SK-N-SH treated with all-trans-retinoic acid at 6 μM for 48 hours (cell line): ENCODE results near the gene MRPS6.

ENCODE experiments used
- ATAC-seq: fragments of 200-7000 bp; cut with Tn5 transposase; 3 replicates; pipeline ENCODE4 v1.9.1; 2020; ENCODE audit warnings: mild to moderate bottlenecking, moderate library complexity
- ARNTL ChIP-seq: fragments of 450-650 bp; formaldehyde crosslinking; IDR thresholded peaks from 2 replicates; pipeline ENCODE4 v1.5.0; 2020; ENCODE audit warnings: low read depth, mild to moderate bottlenecking, moderate library complexity, borderline replicate concordance
- CSDC2 ChIP-seq: fragments of 250-450 bp; sonication (Bioruptor Pico); IDR thresholded peaks from 2 replicates; pipeline ENCODE4 v1.5.0; 2020; ENCODE audit warnings: mild to moderate bottlenecking, moderate library complexity
- ESRRG ChIP-seq: fragments of 250-450 bp; sonication (Bioruptor Pico); IDR thresholded peaks from 2 replicates; pipeline ENCODE4 v1.6.1; 2021; ENCODE audit warnings: mild to moderate bottlenecking
- GLIS3 ChIP-seq: fragments of 250-450 bp; sonication (Bioruptor Pico); IDR thresholded peaks from 2 replicates; pipeline ENCODE4 v1.5.0; 2020; ENCODE audit warnings: mild to moderate bottlenecking, moderate library complexity
- OSR1 ChIP-seq: fragments of 250-450 bp; sonication (Bioruptor Pico); IDR thresholded peaks from 2 replicates; pipeline ENCODE4 v1.8.0; 2022; ENCODE audit warnings: moderate library complexity, mild to moderate bottlenecking, inconsistent platforms
- PPARA ChIP-seq: fragments of 250-450 bp; sonication (Bioruptor Pico); IDR thresholded peaks from 2 replicates; pipeline ENCODE4 v1.5.0; 2020; ENCODE audit warnings: mild to moderate bottlenecking, borderline replicate concordance
- RARB ChIP-seq: fragments of 250-450 bp; sonication (Bioruptor Pico); IDR thresholded peaks from 2 replicates; pipeline ENCODE4 v1.8.0; 2021; ENCODE audit warnings: mild to moderate bottlenecking, moderate library complexity
- SNAI2 ChIP-seq: fragments of 250-450 bp; sonication (Bioruptor Pico); IDR thresholded peaks from 2 replicates; pipeline ENCODE4 v1.5.0; 2020; ENCODE audit warnings: mild to moderate bottlenecking, moderate library complexity
- TCF4 ChIP-seq: fragments of 250-450 bp; sonication (Bioruptor Pico); IDR thresholded peaks from 2 replicates; pipeline ENCODE4 v1.8.0; 2021; ENCODE audit warnings: mild to moderate bottlenecking, moderate library complexity, borderline replicate concordance
- TOX ChIP-seq: fragments of 250-450 bp; sonication (Bioruptor Pico); IDR thresholded peaks from 2 replicates; pipeline ENCODE4 v1.8.0; 2021; ENCODE audit warnings: mild to moderate bottlenecking, moderate library complexity, borderline replicate concordance
- ZFP3 ChIP-seq: fragments of 250-450 bp; sonication (Bioruptor Pico); IDR thresholded peaks from 2 replicates; pipeline ENCODE4 v1.5.0; 2020; ENCODE audit warnings: mild to moderate bottlenecking, moderate library complexity
- ZFP30 ChIP-seq: fragments of 450-650 bp; formaldehyde crosslinking; IDR thresholded peaks from 2 replicates; pipeline ENCODE4 v1.5.0; 2022; ENCODE audit warnings: mild to moderate bottlenecking, moderate library complexity
- ZNF565 ChIP-seq: fragments of 450-650 bp; formaldehyde crosslinking; conservative IDR thresholded peaks from 2 replicates; pipeline ENCODE4 v1.5.0; 2020; ENCODE audit warnings: low read depth, mild to moderate bottlenecking, moderate library complexity
- ZNF70 ChIP-seq: fragments of 450-650 bp; formaldehyde crosslinking; IDR thresholded peaks from 2 replicates; pipeline ENCODE4 v1.5.0; 2020; ENCODE audit warnings: mild to moderate bottlenecking, moderate library complexity
- ZNF8 ChIP-seq: fragments of 450-650 bp; formaldehyde crosslinking; IDR thresholded peaks from 2 replicates; pipeline ENCODE4 v1.5.0; 2020; ENCODE audit warnings: mild to moderate bottlenecking, moderate library complexity
- TF ChIP-seq, protein P1 (sequence below): fragments of 250-450 bp; sonication (Bioruptor Pico); IDR thresholded peaks from 2 replicates; pipeline ENCODE4 v1.5.1; 2020; ENCODE audit warnings: low read depth, mild to moderate bottlenecking, moderate library complexity
- TF ChIP-seq, protein P2 (sequence below): fragments of 250-450 bp; sonication (Bioruptor Pico); IDR thresholded peaks from 2 replicates; pipeline ENCODE4 v1.5.0; 2020; ENCODE audit warnings: mild to moderate bottlenecking, moderate library complexity
- TF ChIP-seq, protein P3 (sequence below): fragments of 250-450 bp; sonication (Bioruptor Pico); IDR thresholded peaks from 2 replicates; pipeline ENCODE4 v1.8.0; 2021; ENCODE audit warnings: low read depth, mild to moderate bottlenecking, moderate library complexity, borderline replicate concordance
- TF ChIP-seq, protein P4 (sequence below): fragments of 250-450 bp; sonication (Bioruptor Pico); IDR thresholded peaks from 2 replicates; pipeline ENCODE4 v1.8.0; 2020; ENCODE audit warnings: mild to moderate bottlenecking, moderate library complexity, borderline replicate concordance
- TF ChIP-seq, protein P5 (sequence below): fragments of 250-450 bp; sonication (Bioruptor Pico); IDR thresholded peaks from 2 replicates; pipeline ENCODE4 v1.5.1; 2021; ENCODE audit warnings: mild to moderate bottlenecking, moderate library complexity

The MRPS6 gene

DNA sequence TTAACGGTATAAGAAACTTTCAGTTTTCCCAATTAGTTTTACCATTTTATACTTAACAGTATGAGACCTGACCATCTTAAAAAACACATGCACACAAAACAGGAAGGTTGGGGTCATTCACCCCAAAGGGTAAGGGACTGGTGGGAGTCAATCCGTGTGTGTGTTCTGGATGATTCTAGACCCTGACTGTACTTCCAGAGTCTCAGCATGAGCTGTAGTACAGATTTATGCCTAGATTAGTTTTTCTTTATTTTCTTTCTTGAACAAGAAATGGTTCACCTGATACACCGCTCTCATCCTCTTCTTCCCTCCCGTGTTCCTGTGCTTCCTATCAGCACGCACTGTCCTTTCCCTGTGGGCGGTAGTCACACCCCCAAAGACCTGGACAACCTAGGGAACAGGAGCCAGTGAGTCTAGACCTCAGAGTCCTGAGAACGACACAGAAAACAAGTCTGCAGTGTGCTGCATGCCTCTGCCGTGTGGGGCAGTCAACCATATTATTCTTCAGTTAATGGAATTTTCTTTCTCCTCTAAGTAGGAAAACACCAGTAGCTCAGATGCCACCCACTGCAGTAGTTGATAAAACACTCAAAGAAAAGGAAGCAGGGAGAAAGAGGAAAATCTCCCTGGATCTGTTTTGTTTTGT, 38.9 kb upstream of the MRPS6 start (continued):
- TF ChIP-seq, protein P1, sequence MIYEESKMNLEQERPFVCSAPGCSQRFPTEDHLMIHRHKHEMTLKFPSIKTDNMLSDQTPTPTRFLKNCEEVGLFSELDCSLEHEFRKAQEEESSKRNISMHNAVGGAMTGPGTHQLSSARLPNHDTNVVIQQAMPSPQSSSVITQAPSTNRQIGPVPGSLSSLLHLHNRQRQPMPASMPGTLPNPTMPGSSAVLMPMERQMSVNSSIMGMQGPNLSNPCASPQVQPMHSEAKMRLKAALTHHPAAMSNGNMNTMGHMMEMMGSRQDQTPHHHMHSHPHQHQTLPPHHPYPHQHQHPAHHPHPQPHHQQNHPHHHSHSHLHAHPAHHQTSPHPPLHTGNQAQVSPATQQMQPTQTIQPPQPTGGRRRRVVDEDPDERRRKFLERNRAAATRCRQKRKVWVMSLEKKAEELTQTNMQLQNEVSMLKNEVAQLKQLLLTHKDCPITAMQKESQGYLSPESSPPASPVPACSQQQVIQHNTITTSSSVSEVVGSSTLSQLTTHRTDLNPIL (CRISPR knock-in tag), result no peak
- TF ChIP-seq, protein P2, sequence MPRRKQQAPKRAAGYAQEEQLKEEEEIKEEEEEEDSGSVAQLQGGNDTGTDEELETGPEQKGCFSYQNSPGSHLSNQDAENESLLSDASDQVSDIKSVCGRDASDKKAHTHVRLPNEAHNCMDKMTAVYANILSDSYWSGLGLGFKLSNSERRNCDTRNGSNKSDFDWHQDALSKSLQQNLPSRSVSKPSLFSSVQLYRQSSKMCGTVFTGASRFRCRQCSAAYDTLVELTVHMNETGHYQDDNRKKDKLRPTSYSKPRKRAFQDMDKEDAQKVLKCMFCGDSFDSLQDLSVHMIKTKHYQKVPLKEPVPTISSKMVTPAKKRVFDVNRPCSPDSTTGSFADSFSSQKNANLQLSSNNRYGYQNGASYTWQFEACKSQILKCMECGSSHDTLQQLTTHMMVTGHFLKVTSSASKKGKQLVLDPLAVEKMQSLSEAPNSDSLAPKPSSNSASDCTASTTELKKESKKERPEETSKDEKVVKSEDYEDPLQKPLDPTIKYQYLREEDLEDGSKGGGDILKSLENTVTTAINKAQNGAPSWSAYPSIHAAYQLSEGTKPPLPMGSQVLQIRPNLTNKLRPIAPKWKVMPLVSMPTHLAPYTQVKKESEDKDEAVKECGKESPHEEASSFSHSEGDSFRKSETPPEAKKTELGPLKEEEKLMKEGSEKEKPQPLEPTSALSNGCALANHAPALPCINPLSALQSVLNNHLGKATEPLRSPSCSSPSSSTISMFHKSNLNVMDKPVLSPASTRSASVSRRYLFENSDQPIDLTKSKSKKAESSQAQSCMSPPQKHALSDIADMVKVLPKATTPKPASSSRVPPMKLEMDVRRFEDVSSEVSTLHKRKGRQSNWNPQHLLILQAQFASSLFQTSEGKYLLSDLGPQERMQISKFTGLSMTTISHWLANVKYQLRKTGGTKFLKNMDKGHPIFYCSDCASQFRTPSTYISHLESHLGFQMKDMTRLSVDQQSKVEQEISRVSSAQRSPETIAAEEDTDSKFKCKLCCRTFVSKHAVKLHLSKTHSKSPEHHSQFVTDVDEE (CRISPR knock-in tag), result no peak

DNA sequence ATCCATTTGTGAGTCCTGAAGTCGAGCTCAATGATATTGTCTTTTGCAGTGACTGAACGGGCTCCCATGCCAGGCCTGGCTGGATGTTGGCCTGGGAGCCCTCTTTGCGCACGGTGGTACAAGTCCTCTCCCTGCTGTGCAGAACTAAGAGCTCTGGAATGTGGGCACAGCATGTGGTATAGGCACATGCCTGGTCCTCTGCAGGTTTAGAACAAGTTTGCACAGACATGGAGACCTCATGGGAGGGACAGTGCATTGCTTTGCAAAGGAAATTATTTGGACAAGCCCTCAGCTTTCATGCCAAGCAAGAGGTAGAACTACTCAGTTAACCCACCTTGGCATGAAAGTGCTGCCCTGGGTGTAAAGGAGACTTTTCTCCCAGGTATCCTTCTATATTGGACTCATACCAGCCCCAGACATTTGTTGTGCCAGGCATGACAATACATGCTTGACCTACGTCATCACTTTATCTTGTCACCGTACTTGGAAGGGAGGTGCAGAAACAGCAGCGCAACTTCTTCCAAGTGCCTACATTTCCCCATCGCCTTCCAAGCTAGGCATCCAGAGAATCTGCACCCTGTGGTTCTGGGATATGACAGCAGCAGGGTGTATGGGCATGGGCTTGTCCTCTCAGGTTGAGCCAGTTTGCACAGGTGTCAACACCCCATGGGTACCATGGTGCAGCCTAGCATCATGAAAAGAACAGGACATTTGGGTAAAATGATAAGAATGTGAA, 37.6 kb upstream of the MRPS6 start:
- no peak for ATAC-seq
- TF ChIP-seq RARB (CRISPR knock-in tag) (no peak), TOX (CRISPR knock-in tag) (no peak), ZNF8 (CRISPR knock-in tag) (no peak), PPARA (CRISPR knock-in tag) (no peak), SNAI2 (CRISPR knock-in tag) (no peak), ZFP30 (CRISPR knock-in tag) (no peak), ARNTL (CRISPR knock-in tag) (no peak), TCF4 (no peak), GLIS3 (no peak), ZFP3 (CRISPR knock-in tag) (no peak), ZNF70 (CRISPR knock-in tag) (no peak), OSR1 (CRISPR knock-in tag) (no peak), ZNF565 (CRISPR knock-in tag) (no peak), CSDC2 (CRISPR knock-in tag) (no peak), ESRRG (no peak)
- TF ChIP-seq, protein P2 (CRISPR knock-in tag), result no peak
- TF ChIP-seq, protein P3, sequence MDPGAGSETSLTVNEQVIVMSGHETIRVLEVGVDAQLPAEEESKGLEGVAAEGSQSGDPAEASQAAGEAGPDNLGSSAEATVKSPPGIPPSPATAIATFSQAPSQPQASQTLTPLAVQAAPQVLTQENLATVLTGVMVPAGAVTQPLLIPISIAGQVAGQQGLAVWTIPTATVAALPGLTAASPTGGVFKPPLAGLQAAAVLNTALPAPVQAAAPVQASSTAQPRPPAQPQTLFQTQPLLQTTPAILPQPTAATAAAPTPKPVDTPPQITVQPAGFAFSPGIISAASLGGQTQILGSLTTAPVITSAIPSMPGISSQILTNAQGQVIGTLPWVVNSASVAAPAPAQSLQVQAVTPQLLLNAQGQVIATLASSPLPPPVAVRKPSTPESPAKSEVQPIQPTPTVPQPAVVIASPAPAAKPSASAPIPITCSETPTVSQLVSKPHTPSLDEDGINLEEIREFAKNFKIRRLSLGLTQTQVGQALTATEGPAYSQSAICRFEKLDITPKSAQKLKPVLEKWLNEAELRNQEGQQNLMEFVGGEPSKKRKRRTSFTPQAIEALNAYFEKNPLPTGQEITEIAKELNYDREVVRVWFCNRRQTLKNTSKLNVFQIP (CRISPR knock-in tag), result no peak
- TF ChIP-seq, protein P1 (CRISPR knock-in tag), result no peak
- TF ChIP-seq, protein P4, sequence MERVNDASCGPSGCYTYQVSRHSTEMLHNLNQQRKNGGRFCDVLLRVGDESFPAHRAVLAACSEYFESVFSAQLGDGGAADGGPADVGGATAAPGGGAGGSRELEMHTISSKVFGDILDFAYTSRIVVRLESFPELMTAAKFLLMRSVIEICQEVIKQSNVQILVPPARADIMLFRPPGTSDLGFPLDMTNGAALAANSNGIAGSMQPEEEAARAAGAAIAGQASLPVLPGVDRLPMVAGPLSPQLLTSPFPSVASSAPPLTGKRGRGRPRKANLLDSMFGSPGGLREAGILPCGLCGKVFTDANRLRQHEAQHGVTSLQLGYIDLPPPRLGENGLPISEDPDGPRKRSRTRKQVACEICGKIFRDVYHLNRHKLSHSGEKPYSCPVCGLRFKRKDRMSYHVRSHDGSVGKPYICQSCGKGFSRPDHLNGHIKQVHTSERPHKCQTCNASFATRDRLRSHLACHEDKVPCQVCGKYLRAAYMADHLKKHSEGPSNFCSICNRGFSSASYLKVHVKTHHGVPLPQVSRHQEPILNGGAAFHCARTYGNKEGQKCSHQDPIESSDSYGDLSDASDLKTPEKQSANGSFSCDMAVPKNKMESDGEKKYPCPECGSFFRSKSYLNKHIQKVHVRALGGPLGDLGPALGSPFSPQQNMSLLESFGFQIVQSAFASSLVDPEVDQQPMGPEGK (CRISPR knock-in tag), result no peak
- TF ChIP-seq, protein P5, sequence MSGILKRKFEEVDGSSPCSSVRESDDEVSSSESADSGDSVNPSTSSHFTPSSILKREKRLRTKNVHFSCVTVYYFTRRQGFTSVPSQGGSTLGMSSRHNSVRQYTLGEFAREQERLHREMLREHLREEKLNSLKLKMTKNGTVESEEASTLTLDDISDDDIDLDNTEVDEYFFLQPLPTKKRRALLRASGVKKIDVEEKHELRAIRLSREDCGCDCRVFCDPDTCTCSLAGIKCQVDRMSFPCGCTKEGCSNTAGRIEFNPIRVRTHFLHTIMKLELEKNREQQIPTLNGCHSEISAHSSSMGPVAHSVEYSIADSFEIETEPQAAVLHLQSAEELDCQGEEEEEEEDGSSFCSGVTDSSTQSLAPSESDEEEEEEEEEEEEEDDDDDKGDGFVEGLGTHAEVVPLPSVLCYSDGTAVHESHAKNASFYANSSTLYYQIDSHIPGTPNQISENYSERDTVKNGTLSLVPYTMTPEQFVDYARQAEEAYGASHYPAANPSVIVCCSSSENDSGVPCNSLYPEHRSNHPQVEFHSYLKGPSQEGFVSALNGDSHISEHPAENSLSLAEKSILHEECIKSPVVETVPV (CRISPR knock-in tag), result no peak
